GM12865 (cell line): Measurements from ENCODE around the gene CYTH4.
A peak's percentile ranks its signal among the peaks of the same experiment; 100 is the strongest.

Source experiments
- DNase-seq: peaks from one replicate; pipeline ENCODE4 v3.0.0; 2010; ENCODE audit warnings: low read depth
- H3K4me3 ChIP-seq: 2 replicates; pipeline ENCODE4 v1.5.1; 2011; ENCODE audit warnings: mild to moderate bottlenecking, low read depth, low read length, control low read depth
- CTCF ChIP-seq: IDR thresholded peaks from 2 replicates; pipeline ENCODE4 v1.5.1; 2011; ENCODE audit warnings: low read length, control low read depth, low read depth, inconsistent platforms; ENCODE audit not compliant: insufficient read depth; ENCODE audit errors: missing control alignments

Gene CYTH4

DNA sequence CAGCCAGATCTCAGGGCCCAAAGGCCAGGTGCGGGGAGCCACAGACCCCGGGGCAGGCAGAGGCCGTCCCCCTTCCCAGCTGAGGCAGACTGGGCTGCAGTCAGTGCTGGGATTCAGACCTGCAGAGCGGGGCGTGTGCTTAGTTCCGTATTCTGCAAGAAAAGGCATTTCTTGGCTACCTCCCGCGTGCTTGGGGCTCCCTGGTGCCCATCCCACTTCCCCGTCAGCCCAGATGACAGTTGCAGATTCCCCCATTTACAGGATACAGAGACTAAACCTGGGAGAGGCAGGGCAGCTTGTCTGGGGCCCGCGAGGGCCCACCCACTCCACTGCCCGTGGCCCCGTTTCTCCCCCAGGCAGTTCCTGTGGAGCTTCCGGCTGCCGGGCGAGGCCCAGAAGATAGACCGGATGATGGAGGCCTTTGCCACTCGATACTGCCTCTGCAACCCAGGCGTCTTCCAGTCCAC lies 18.3 kb downstream of the CYTH4 start:
- no peak for TF ChIP-seq CTCF
- peak; percentile 45 for DNase-seq
- H3K4me3 ChIP-seq = peak overlapping the region; percentile 35

GRCh38 chr22:37301144-37301830 lies 19.0 kb downstream of the CYTH4 start:
- H3K4me3 ChIP-seq = peak overlapping the region; percentile 35
- no peak for DNase-seq
- TF ChIP-seq CTCF = no peak

GRCh38 chr22:37302674-37303555 lies 20.6 kb downstream of the CYTH4 start:
- no peak overlapping the region for H3K4me3 ChIP-seq
- DNase-seq = no peak
- TF ChIP-seq CTCF = no peak

DNA sequence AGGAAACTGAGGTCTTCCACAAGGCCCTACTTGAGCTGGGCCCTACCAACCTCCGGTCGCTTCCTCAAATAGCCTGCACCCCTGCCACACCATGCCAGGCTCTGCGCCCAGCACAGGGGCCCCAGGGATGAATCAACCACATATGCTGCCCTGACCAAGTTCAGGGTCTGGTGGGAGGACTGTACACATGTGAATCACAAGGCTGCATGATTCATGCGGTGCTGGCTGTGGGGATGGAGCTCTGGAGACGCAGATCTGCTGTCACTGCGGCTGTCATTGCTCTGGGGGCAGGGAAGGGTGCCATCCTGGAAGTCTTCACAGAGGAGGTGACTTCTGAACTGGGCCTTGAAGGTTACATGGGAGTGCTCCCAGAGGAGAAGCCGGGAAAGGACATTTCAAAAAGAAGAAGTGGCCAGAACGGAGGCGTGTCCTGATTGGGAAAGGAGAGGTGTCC lies 21.5 kb downstream of the CYTH4 start:
- H3K4me3 ChIP-seq = no peak overlapping the region
- TF ChIP-seq CTCF = no peak
- no peak for DNase-seq

DNA sequence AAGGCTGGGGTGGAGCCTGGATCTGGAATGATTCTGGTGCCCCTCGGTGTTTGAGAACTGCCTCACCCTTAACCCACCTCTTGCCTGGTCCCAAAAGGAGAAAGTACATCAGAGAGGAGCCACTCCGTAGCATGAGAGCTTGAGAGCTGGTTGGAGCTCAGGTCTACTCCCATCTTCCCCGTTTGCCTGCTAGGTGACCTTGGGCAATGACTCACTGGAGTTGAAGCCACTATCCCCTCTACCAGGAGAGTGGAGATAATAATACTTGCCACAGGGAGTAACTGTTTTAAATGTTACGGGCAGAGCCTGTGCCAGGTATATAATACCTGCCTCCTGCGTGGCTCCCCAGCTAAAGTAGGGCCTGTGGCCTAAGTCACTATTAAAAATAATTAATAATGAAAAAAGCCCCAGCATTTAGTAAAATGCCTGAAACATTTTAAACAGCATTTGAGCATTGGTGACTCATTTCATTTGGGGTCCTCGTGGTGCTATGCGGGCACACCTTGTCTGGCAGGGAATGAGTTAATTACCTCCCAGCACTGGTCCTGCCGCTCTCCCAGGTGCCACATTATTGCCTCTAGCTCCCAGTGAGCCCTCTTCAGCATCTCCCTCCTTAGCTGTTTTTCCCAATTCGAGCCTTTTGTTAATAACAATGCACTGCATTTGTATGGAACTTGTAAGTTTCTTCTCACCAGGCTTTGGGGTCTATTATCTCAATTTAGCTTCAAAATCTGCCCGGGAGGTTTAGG lies 22.5 kb downstream of the CYTH4 start:
- TF ChIP-seq CTCF = no peak
- DNase-seq = no peak
- H3K4me3 ChIP-seq = no peak overlapping the region

GRCh38 chr22:37305887-37306286 lies 23.6 kb downstream of the CYTH4 start:
- DNase-seq = no peak
- no peak for TF ChIP-seq CTCF
- no peak overlapping the region for H3K4me3 ChIP-seq
